PC-9 (cell line): ENCODE data around the gene PRCP. TPM values are rescaled to one million over a fixed set of nuclear protein-coding genes. Genes with fewer than 3 reads are reported as not detected.
"Not testable (repeated sequence)": the region's sequence is repeated elsewhere in the genome, so short reads cannot be mapped to it uniquely, and the experiment has no call there.

Source experiments
- BruUV-seq: library from RNA; stranded (reverse); fragments of 400-500 nt; replicated peaks from 2 replicates; lab custom pipeline; 2021; lab: Mats Ljungman, UMichigan
- CTCF ChIA-PET: fragments of 300-600 bp; sonication (Branson Sonifier 250); formaldehyde crosslinking; loops from one replicate; lab custom pipeline; 2022; ENCODE audit warnings: antibody characterized with exemption; lab: Charles Lee
- POLR2A ChIA-PET: fragments of 300-600 bp; sonication (Branson Sonifier 250); formaldehyde crosslinking; loops from one replicate; lab custom pipeline; 2022; ENCODE audit warnings: antibody characterized with exemption; ENCODE audit not compliant: unreplicated experiment; lab: Charles Lee
- DNase-seq, 2 experiments: peaks; one replicate each; pipeline versions ENCODE4 v3.0.0 to v3.0.0-alpha.2; 2015 to 2022; ENCODE audit warnings: mixed read lengths in 1 of 2
- H2AFZ ChIP-seq: fragments of 200-600 bp; sonication (generic); 2 replicates; pipeline ENCODE4 v1.8.1; 2017; ENCODE audit warnings: antibody characterized with exemption
- H3F3A ChIP-seq: fragments of 200-600 bp; sonication (generic); 2 replicates; pipeline ENCODE4 v1.8.1; 2017; ENCODE audit warnings: antibody characterized with exemption, mild to moderate bottlenecking, low read depth; ENCODE audit not compliant: insufficient read depth
- H3K27ac ChIP-seq: fragments of 200-600 bp; sonication (generic); 2 replicates; pipeline ENCODE4 v1.6.1; 2016; ENCODE audit warnings: mixed run types
- H3K27me3 ChIP-seq: fragments of 200-600 bp; sonication (generic); 2 replicates; pipeline ENCODE4 v1.6.1; 2016; ENCODE audit warnings: low read depth, mixed run types; ENCODE audit not compliant: insufficient read depth
- H3K36me3 ChIP-seq: fragments of 200-600 bp; sonication (generic); 2 replicates; pipeline ENCODE4 v1.6.1; 2016; ENCODE audit warnings: low read depth, mixed run types
- H3K4me1 ChIP-seq: fragments of 200-600 bp; sonication (generic); replicated peaks from 2 replicates; pipeline ENCODE4 v1.6.1; 2016; ENCODE audit warnings: mixed run types; ENCODE audit not compliant: insufficient read depth
- H3K4me2 ChIP-seq: fragments of 200-600 bp; sonication (generic); 2 replicates; pipeline ENCODE4 v1.6.1; 2017; ENCODE audit warnings: mixed run types
- H3K4me3 ChIP-seq: fragments of 200-600 bp; sonication (generic); 2 replicates; pipeline ENCODE4 v1.6.1; 2016; ENCODE audit warnings: mixed run types
- H3K79me2 ChIP-seq: fragments of 200-600 bp; sonication (generic); 2 replicates; pipeline ENCODE4 v1.6.1; 2017; ENCODE audit warnings: low read depth, mixed run types
- H3K9me2 ChIP-seq: fragments of 200-600 bp; sonication (generic); 2 replicates; pipeline ENCODE4 v1.8.1; 2017; ENCODE audit warnings: mild to moderate bottlenecking; ENCODE audit not compliant: insufficient read depth
- H3K9me3 ChIP-seq: fragments of 200-600 bp; sonication (generic); 2 replicates; pipeline ENCODE4 v1.8.1; 2016; ENCODE audit warnings: low read depth; ENCODE audit not compliant: insufficient read depth
- H4K20me1 ChIP-seq: fragments of 200-600 bp; sonication (generic); 2 replicates; pipeline ENCODE4 v1.8.1; 2017; ENCODE audit not compliant: insufficient read depth
- CTCF ChIP-seq: fragments of 200-600 bp; sonication (generic); conservative IDR thresholded peaks from 2 replicates; pipeline ENCODE4 v1.6.1; 2017; ENCODE audit warnings: mixed run types, antibody characterized with exemption, mild to moderate bottlenecking, moderate library complexity
- EZH2 ChIP-seq: fragments of 200-600 bp; sonication (generic); IDR thresholded peaks from 2 replicates; pipeline ENCODE4 v1.8.0; 2017; ENCODE audit warnings: antibody characterized with exemption, low read depth
- intact Hi-C: fragments of 100-400 bp; cut with micrococcal nuclease; formaldehyde crosslinking; loops from one replicate; pipeline ENCODE4 v1.10.0; 2022; ENCODE audit not compliant: unreplicated experiment
- total RNA-seq: library from RNA; stranded (reverse); gene quantifications from 2 replicates; pipeline ENCODE4 v1.2.3, GENCODE V29; 2021

Gene PRCP
- total RNA-seq, 1 experiment from 2014 or later = 42.7 TPM

GRCh38 chr11:82924522-82925224 lies 24.4 kb upstream of the PRCP start:
- Histone ChIP-seq H3K4me1 (no peaks in the 10 kb centered on the region), H3K27me3 (no peaks in the 10 kb centered on the region), H3F3A (peaks cover 4% of the 10 kb centered on the region; the same call in 1 of the 2 replicates), H3K79me2 (no peaks in the 10 kb centered on the region), H3K9me2 (no peaks in the 10 kb centered on the region), H3K4me3 (no peak overlapping the region), H3K27ac (no peak overlapping the region), H3K36me3 (no peaks in the 10 kb centered on the region), H2AFZ (no peak overlapping the region), H4K20me1 (no peaks in the 10 kb centered on the region), H3K9me3 (no peaks in the 10 kb centered on the region), H3K4me2 (no peak overlapping the region)
- no peak for DNase-seq
- CTCF ChIA-PET = interaction anchor here (1.0 kb wide), 1 partner anchor 57 kb away, joined by 3 read pairs; no protein-coding TSS in a partner anchor
- no peak for TF ChIP-seq CTCF
- no peak for TF ChIP-seq EZH2
- POLR2A ChIA-PET = no interaction called here
- intact Hi-C loops = no loop called here
- BruUV-seq = no TSS peak

- H3K4me1 ChIP-seq, H3K4me2 ChIP-seq, POLR2A ChIA-PET, H2AFZ ChIP-seq, H3K9me2 ChIP-seq, H3F3A ChIP-seq, H3K36me3 ChIP-seq, H3K27me3 ChIP-seq, DNase-seq, CTCF ChIA-PET, H3K9me3 ChIP-seq, BruUV-seq, H4K20me1 ChIP-seq, H3K4me3 ChIP-seq, H3K27ac ChIP-seq, H3K79me2 ChIP-seq, intact Hi-C loops: not testable (repeated sequence)
Observed at GRCh38 chr11:82922396-82923173, 22.4 kb upstream of the PRCP start.

GRCh38 chr11:82920227-82920626 lies 20.0 kb upstream of the PRCP start:
- POLR2A ChIA-PET, H3K4me2 ChIP-seq, H3F3A ChIP-seq: not testable (repeated sequence)

GRCh38 chr11:82919786-82920185 lies 19.6 kb upstream of the PRCP start:
- H3K4me1 ChIP-seq, intact Hi-C loops, H3K27me3 ChIP-seq, H3K27ac ChIP-seq, H3K79me2 ChIP-seq, H4K20me1 ChIP-seq, H3K9me2 ChIP-seq, BruUV-seq, POLR2A ChIA-PET, H3K4me3 ChIP-seq, H2AFZ ChIP-seq, H3K9me3 ChIP-seq, H3F3A ChIP-seq, CTCF ChIA-PET, H3K4me2 ChIP-seq, DNase-seq: not testable (repeated sequence)
- peaks cover 15% of the 10 kb centered on the region; the same call in 1 of the 2 replicates for H3K36me3 ChIP-seq

More at GRCh38 chr11:82920227-82920626, 20.0 kb upstream of the PRCP start:
- H3K27ac ChIP-seq, intact Hi-C loops, DNase-seq, H3K9me3 ChIP-seq, H3K4me1 ChIP-seq, H4K20me1 ChIP-seq, H3K27me3 ChIP-seq, H3K9me2 ChIP-seq, CTCF ChIA-PET, H3K4me3 ChIP-seq, BruUV-seq, H3K79me2 ChIP-seq, H2AFZ ChIP-seq: not testable (repeated sequence)
- peaks cover 14% of the 10 kb centered on the region; the same call in 1 of the 2 replicates for H3K36me3 ChIP-seq
